Measurements from ENCODE around the gene PAK1. TPM values are rescaled to one million over a fixed set of nuclear protein-coding genes. Genes with fewer than 3 reads are reported as not detected.

Gene PAK1
- total and polyA plus RNA-seq, 2 donors (not counting 1 experiment from before 2014, with no cell fraction given): 11.9 to 23.4 TPM

DNA sequence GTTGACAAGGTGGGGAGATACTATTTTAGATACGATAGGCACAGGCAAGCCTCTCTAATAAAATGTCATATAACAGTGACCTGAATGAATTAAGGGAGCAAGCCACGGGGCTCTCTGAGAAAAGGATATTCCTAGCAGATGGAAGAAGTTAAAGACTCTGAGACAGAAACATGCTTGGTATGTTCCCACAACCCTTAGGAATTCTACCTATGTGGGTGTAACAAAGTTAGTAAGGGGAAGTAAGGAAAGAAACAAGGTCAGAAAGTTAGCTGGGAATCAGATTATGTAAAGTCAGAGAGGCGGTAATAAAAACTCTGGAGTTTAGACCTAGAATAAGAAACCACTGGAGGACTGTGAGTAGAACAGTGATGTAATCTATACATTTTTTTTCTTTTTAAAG, 112.7 kb downstream of the PAK1 start:
- ATAC-seq (ENCODE audit: low read depth) (no peak), DNase-seq (no peak)
- Histone ChIP-seq H3K79me2 (ENCODE audit: control insufficient read depth, insufficient read depth, low read length) (no peaks in the 10 kb centered on the region), H3K27me3 (replicated peaks in 1 of 4; ENCODE audit: control extremely low read depth in 1 of 4, control insufficient read depth in 3 of 4, insufficient read depth in 4 of 4, low read length in 3 of 4) (no peaks in the 10 kb centered on the region), H3K27ac (ENCODE audit: low read length in 2 of 2) (no peak overlapping the region), H3K4me1 (ENCODE audit: control insufficient read depth in 2 of 2, insufficient read depth in 2 of 2, low read length in 2 of 2) (no peaks in the 10 kb centered on the region), H3K4me2 (replicated peaks; ENCODE audit: low read depth, low read length, poor library complexity, severe bottlenecking) (no peak overlapping the region), H3K36me3 (replicated peaks in 1 of 2; ENCODE audit: control extremely low read depth in 1 of 2, control insufficient read depth in 1 of 2, extremely low read depth in 1 of 2, insufficient read depth in 2 of 2, low read length in 1 of 2) (peaks cover 0 to 2% of the 10 kb centered on the region in 2 experiments), H3K4me3 (ENCODE audit: control extremely low read depth in 1 of 5, extremely low read depth in 1 of 5, insufficient read depth in 1 of 5, low read depth in 2 of 5, low read length in 4 of 5) (no peak overlapping the region), H3K9me3 (ENCODE audit: control extremely low read depth in 1 of 3, control insufficient read depth in 2 of 3, insufficient read depth in 1 of 3, low read length in 2 of 3) (no peaks in the 10 kb centered on the region), H3K9ac (ENCODE audit: low read length) (no peak overlapping the region), H2AFZ (ENCODE audit: insufficient read depth, low read depth, low read length, poor library complexity, severe bottlenecking) (no peak overlapping the region), H4K20me1 (ENCODE audit: control insufficient read depth, insufficient read depth, low read length, poor library complexity, severe bottlenecking) (no peaks in the 10 kb centered on the region)
- intact Hi-C loops (cut with micrococcal nuclease): no loop called here
- Mint-ChIP-seq H3K27me3 (no peaks in the 10 kb centered on the region), H3K4me1 (no peaks in the 10 kb centered on the region), H3K4me3 (no peak overlapping the region), H3K27ac (no peak overlapping the region), H3K9me3 (ENCODE audit: insufficient read depth) (no peaks in the 10 kb centered on the region)
- TF ChIP-seq EZH2 (IDR thresholded peaks at IDR 0.05; ENCODE audit: borderline replicate concordance, insufficient read depth, low read depth, low read length, poor library complexity, severe bottlenecking): no peak
- TF ChIP-seq, protein P1, sequence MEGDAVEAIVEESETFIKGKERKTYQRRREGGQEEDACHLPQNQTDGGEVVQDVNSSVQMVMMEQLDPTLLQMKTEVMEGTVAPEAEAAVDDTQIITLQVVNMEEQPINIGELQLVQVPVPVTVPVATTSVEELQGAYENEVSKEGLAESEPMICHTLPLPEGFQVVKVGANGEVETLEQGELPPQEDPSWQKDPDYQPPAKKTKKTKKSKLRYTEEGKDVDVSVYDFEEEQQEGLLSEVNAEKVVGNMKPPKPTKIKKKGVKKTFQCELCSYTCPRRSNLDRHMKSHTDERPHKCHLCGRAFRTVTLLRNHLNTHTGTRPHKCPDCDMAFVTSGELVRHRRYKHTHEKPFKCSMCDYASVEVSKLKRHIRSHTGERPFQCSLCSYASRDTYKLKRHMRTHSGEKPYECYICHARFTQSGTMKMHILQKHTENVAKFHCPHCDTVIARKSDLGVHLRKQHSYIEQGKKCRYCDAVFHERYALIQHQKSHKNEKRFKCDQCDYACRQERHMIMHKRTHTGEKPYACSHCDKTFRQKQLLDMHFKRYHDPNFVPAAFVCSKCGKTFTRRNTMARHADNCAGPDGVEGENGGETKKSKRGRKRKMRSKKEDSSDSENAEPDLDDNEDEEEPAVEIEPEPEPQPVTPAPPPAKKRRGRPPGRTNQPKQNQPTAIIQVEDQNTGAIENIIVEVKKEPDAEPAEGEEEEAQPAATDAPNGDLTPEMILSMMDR (IDR thresholded peaks at IDR 0.05): no peak
- ChIA-PET CTCF (no interaction called here), POLR2A (no interaction called here)
- WGBS (ENCODE audit: insufficient coverage): no CpG with 5 or more reads among the region's 3 CpGs

DNA sequence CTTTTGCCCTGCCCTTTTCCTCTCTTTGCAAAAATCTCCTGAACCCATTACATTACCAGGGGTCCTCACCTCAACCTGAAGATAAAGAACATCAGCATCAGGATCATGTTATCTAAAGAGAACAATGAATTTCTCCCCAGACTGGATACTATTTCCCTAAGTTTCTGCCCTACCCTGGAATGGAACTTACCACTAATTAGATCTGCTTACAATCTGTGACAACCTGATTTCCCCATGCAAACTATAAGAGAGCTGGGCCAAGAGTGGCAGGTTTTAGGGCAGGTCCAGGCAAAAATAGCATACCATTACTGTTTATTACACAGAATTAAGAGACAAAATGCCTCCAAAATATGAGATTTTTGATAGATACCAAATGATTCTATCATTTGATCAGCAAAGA, 114.4 kb downstream of the PAK1 start:
- ChIA-PET POLR2A (no interaction called here), CTCF (no interaction called here)
- no peaks in the 10 kb centered on the region for H4K20me1 ChIP-seq (ENCODE audit: control insufficient read depth, insufficient read depth, low read length, poor library complexity, severe bottlenecking)
- H3K4me3 Mint-ChIP-seq: no peak overlapping the region
- ATAC-seq (ENCODE audit: low read depth) (no peak), DNase-seq (no peak)
- no peak for TF ChIP-seq EZH2 (IDR thresholded peaks at IDR 0.05; ENCODE audit: borderline replicate concordance, insufficient read depth, low read depth, low read length, poor library complexity, severe bottlenecking)
- TF ChIP-seq, protein P1 (IDR thresholded peaks at IDR 0.05): no peak
- H3K4me3 ChIP-seq (ENCODE audit: control extremely low read depth in 1 of 5, extremely low read depth in 1 of 5, insufficient read depth in 1 of 5, low read depth in 2 of 5, low read length in 4 of 5): no peak overlapping the region
- no peak overlapping the region for H3K4me2 ChIP-seq (replicated peaks; ENCODE audit: low read depth, low read length, poor library complexity, severe bottlenecking)
- H3K4me1 Mint-ChIP-seq: no peaks in the 10 kb centered on the region
- intact Hi-C loops (cut with micrococcal nuclease): no loop called here
- H3K9me3 Mint-ChIP-seq (ENCODE audit: insufficient read depth): no peaks in the 10 kb centered on the region
- no peaks in the 10 kb centered on the region for H3K27me3 Mint-ChIP-seq
- H3K9ac ChIP-seq (ENCODE audit: low read length): no peak overlapping the region
- no peaks in the 10 kb centered on the region for H3K4me1 ChIP-seq (ENCODE audit: control insufficient read depth in 2 of 2, insufficient read depth in 2 of 2, low read length in 2 of 2)
- H3K79me2 ChIP-seq (ENCODE audit: control insufficient read depth, insufficient read depth, low read length): no peaks in the 10 kb centered on the region
- H3K36me3 ChIP-seq (replicated peaks in 1 of 2; ENCODE audit: control extremely low read depth in 1 of 2, control insufficient read depth in 1 of 2, extremely low read depth in 1 of 2, insufficient read depth in 2 of 2, low read length in 1 of 2): peaks cover 0 to 2% of the 10 kb centered on the region in 2 experiments
- no peak overlapping the region for H3K27ac ChIP-seq (ENCODE audit: low read length in 2 of 2)
- no peak overlapping the region for H3K27ac Mint-ChIP-seq
- no peaks in the 10 kb centered on the region for H3K27me3 ChIP-seq (replicated peaks in 1 of 4; ENCODE audit: control extremely low read depth in 1 of 4, control insufficient read depth in 3 of 4, insufficient read depth in 4 of 4, low read length in 3 of 4)
- H2AFZ ChIP-seq (ENCODE audit: insufficient read depth, low read depth, low read length, poor library complexity, severe bottlenecking): no peak overlapping the region
- no peaks in the 10 kb centered on the region for H3K9me3 ChIP-seq (ENCODE audit: control extremely low read depth in 1 of 3, control insufficient read depth in 2 of 3, insufficient read depth in 1 of 3, low read length in 2 of 3)

All from B cell (primary cell).